GM21619 (cell line): Measurements from ENCODE around the gene EMB.
"Not testable (repeated sequence)": the region's sequence is repeated elsewhere in the genome, so short reads cannot be mapped to it uniquely, and the experiment has no call there.

ENCODE experiments used
- ATAC-seq: cut with Tn5 transposase; IDR thresholded peaks from one replicate; pipeline ENCODE4 v1.9.1; 2021; ENCODE audit not compliant: unreplicated experiment

The EMB gene, protein sequence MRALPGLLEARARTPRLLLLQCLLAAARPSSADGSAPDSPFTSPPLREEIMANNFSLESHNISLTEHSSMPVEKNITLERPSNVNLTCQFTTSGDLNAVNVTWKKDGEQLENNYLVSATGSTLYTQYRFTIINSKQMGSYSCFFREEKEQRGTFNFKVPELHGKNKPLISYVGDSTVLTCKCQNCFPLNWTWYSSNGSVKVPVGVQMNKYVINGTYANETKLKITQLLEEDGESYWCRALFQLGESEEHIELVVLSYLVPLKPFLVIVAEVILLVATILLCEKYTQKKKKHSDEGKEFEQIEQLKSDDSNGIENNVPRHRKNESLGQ

DNA sequence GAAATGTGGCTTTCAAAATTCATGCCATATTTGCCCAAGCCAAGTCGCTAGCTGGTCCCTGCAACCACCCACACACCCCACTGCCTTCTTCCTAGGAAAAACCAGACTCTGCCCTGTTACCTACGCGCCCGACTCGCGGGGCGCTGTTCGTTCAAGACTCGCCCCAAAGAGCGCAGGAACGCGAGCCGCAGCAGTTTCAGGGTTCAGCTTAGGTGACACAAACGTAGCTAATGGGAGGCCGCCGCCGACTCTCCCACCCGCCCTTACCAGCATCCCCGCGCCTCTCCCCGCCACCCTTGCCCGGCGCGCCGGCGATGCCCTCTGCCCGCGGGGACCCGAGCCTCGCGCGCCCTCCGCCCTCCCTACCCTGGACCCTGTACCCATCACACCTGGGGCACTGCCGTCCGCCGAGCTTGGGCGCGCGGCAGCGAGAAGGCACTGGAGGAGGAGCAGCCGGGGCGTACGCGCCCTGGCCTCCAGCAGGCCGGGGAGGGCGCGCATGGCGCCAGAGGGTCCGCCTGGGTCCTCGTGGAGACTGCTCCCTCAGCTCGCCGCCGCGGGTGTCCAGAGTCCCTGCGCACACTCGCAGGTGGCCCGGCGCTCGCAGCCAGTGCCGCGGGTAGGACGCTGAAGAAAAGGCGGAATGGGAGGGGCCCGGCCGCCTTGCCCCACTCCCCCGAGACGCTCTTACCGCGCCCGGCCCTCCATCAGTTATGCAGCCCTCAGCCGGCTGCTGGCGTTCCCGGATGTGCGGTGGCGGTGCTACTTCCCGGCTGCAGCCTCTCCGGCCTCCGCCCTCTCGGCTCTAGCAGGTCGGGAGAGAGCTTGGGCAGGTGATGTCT lies at the start of gene EMB:
TSS of gene EMB (minus strand) at position 638 of the 842 bp plus-strand sequence. CDS start at position 501, 137 bp downstream.
- peak; percentile 60 for ATAC-seq

DNA sequence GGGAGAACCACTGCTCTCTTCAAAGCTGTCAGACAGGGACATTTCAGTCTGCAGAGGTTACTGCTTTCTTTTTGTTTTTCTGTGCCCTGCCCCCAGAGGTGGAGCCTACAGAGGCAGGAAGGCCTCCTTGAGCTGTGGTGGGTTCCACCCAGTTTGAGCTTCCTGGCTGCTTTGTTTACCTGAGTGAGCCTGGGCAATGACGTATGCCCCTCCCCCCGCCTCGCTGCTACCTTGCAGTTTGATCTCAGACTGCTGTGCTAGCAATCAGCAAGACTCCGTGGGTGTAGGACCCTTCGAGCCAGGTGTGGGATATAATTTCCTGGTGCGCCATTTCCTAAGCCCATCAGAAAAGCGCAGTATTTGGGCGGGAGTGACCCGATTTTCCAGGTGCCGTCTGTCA lies 48.4 kb upstream of the EMB start:
- not testable (repeated sequence) for ATAC-seq

DNA sequence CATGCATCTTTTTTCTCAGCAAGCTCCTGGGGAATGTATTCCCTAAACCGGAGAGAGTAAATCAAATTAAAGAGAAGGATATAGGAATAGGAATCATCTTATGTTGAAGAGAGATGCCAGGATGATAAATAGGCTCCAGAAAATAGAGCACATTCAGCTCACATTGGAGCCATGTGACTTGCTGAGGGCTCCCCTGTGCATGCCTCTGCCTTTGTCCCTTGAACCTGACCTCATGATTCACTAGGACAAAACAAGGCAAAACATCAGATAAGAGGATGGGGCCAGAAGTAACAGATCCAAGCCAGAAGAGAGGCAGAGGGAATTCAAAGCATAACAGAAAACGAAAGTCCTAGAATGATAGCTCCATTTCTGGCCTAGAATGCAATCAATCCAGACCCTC lies 37.7 kb upstream of the EMB start:
- not testable (repeated sequence) for ATAC-seq

DNA sequence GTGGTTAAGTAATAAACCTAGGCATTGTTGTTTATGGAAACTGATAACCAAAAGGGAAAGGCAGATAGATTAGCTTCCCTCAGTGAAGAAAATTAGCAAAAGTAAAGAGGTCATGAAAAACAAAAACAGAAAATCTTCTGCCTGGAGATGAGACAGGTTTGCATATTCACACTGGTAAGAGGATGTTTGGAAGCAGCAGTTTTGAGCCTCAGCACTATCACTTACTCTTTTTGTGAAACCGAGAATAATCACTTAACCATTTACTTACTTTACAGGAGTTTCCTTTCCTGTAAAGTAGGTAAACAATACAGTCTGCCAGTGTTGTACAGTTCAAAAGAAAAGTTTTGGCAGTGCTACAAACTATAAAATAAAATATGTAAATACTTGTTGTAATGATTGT lies 35.5 kb upstream of the EMB start:
- peak; percentile 99 for ATAC-seq

DNA sequence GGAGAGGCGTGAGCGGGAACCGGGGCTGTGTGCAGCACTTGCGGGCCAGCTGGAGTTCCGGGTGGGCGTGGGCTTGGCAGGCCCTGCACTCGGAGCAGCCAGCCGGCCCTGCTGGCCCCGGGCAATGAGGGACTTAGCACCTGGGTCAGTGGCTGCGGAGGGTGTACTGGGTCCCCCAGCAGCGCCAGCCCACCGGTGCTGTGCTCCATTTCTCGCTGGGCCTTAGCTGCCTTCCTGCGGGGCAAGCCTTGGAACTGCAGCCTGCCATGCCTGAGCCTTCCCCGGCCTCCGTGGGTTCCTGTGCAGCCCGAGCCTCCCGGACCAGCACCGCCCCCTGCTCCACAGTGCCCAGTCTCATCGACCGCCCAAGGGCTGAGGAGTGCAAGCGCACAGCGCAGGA lies 23.9 kb upstream of the EMB start:
- ATAC-seq, result not testable (repeated sequence)

DNA sequence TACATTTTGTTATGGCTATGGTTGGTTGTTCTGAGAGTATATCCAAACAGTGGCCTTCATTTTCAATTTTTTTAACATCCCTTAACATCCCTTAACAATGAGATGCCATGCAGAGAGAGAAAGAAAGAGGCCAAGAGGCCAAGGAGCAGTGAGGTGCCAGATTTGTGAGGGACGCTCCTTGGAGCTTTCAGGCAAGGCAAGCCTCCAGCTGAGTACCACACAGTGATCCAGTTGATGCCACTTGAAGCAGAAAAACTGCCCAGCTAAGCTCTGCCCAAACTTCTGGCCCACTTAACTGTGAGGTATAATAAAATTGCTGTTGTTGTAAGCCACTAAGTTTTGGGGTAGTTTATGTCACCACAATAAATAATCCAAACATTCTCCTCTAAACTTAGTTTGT lies 22.6 kb upstream of the EMB start:
- ATAC-seq, result no peak

DNA sequence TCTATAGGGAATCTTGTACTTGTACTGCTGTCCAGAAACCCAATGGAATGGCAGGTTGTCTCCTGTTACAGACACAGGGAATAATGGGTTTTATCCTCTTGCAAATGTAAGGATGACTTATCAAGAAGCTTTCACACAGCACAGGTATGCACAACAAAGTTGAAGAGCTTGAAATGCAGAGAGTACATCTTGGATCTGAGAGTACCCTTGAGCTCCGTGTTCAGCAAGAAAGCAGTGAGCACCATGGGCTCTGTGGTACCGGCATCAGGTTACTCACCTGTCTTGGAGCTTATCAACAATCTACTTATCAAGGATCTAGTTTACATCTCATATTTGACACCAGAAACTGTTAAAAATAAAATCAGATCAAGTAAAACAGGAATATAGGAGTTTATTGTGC lies 22.0 kb upstream of the EMB start:
- no peak for ATAC-seq

DNA sequence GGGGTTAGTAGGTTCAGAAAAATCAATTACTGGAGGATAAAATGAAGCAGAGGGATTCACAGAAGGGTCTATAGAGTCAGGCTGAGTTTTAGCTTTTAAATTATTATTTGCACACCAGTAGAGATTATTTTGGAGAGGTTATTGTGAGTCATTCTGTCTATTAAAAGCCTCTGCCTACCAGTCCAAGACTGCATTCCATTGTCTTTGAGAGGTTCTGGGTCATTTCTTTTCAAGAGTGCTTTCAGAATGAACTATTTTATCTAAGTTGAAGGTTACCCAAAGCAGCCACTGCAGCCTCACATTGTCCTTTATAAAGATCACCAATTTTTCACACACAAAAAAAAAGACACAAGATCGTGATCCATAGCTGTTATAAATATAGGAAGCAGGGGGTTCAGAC lies 21.5 kb upstream of the EMB start:
- not testable (repeated sequence) for ATAC-seq

DNA sequence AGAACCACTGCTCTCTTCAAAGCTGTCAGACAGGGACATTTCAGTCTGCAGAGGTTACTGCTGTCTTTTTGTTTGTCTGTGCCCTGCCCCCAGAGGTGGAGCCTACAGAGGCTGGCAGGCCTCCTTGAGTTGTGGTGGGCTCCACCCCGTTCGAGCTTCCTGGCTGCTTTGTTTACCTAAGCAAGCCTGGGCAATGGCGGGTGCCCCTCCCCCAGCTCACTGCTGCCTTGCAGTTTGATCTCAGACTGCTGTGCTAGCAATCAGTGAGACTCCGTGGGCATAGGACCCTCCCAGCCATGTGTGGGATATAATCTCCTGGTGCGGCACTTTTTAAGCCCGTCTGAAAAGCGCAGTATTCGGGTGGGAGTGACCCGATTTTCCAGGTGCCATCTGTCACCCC lies 17.3 kb upstream of the EMB start:
- not testable (repeated sequence) for ATAC-seq

DNA sequence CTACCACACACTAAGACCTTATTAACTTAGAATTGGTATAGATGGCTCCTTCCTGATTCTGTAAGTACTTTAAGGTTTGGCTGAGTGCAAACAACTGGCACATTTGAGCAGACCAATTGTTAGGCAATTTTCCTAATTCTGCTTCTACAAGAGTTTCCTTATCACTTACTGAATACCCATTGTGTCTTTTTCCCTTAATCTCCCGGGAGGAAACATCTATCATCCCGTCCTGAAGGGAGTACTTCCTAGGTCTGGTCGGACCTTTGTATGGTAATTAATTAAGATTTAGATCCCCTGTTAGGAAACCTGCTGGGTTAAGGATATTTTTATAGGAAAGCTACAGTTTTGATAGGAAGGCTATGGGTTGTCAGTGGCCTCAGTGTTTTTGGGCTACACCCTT lies 8.2 kb upstream of the EMB start:
- not testable (repeated sequence) for ATAC-seq

DNA sequence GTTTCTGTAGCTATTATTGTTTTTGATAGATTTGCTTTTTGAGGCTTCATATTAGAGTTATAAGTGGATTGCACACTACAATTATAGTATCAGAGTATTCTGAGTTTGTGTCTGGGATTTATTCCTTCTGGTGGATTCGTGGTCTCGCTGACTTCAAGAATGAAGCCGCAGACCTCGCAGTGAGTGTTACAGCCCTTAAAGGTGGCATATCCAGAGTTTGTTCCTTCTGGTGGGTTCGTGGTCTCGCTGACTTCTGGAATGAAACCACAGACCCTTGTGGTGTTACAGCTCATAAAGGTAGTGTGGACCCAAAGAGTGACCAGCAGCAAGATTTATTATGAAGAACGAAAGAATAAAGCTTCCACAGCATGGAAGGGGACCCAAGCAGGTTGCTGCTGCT lies 6.9 kb upstream of the EMB start:
- no peak for ATAC-seq

DNA sequence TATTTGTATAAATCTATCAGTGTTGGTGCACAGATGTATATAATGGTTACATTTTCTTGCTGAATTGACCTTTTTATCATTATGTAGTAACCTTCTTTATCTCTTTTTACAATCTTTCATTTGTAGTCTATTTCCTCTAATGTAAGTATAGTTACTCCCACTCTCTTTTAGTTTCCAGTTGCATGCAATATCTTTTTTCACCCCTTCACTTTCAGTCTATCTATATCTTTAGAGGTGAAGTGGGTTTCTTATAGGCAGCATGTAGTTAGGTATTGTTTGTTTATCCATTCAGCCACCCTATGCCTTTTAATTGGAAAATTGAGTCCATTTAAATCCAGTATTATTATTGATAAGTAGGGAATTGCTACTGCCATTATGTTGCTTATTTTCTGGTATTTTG lies 6.1 kb upstream of the EMB start:
- ATAC-seq, result no peak

DNA sequence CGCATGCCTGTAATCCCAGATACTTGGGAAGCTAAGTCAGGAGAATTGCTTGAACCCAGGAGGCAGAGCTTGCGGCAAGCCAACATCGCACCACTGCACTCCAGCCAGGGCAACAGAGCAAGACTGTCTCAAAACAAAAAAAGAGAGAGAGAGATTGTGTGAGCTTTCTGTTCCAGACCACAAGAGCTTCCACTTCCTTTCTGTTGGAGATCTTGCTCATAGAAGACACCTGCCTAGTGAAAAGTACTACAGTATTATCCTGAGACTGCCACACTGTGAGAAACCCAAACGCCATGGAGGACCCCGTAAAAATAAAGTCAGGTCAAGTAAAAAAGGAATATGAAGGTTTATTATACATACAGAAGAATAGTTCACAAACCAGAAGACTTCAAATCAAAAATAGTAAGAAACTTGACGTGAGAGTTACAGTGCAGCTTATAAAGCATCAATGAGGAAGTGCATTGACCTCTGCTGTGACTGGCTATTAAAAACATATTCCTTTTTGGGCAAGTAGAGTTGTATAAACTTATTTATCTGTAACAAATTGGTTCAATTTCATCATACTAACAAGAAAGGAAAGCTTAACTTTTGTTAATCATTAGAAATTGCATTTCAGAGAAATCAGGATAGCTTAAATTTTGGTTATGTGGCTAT lies 4.3 kb upstream of the EMB start:
- peak; percentile 74 for ATAC-seq

DNA sequence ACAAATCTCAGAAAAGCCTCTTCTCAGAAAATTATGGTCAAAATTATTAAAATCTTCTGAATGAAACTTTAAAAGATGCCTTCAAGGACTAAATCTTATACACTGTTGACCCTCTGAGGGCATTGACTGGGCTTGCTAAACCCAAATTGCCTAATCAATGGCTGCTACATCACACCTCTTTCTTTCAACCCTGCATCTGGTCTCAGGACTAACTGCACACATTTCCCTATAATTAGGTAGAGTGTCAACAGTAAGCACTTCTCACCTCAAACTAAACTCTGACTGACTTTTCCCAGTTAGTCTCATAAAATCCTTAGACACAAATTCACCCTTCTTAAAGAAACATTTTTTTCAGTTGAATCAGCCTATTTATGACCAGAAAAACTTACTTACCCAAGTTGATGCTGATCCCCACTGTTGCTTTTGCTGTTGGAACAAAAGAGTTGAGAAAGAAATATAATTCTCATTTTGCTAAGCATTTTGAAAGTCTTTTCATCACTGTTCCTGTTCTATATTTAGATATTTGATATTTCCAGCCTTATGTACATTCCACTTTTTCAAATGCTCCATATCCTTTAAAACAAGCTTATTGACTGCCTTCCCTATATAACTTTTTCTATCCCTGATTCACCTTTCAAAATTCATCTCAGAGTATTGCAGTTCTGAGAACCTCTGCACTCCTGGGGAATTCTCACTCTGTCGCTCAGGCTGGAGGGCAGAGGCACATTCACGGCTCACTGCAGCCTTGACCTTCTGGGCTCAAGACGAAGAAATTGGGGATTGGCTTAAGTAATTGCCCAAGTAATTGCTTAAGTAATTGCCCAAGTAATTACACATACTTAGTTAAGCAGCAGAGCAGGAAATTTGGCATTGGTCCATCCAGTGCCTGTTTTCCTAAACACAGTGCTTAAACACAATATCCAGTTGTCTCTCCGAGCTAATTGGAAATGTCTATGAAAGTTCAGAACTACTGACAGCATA lies 1.8 kb upstream of the EMB start:
- ATAC-seq, result not testable (repeated sequence)

DNA sequence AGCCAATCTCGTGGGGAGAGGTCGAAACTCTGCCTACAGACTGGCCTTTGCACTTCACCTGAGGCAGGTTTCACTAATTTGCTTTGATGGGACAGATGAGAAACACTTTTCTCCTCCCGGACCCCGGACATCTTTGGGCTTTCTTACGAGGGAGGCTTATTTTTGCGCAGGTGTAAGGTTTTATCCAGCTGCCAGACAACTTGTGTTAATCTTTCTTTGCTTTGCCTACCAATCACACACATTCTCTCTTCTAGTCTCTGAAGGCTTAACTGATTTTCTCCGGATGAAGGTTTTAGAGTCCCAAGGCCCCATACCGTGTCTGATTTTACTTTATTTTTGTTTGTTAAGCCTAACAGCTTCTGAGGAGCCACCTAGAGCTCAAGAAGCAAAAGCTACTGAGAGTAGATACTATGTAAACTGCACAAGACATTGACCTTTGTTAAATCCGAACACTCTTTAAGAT lies 436 bp upstream of the EMB start:
- ATAC-seq, result peak; percentile 3

DNA sequence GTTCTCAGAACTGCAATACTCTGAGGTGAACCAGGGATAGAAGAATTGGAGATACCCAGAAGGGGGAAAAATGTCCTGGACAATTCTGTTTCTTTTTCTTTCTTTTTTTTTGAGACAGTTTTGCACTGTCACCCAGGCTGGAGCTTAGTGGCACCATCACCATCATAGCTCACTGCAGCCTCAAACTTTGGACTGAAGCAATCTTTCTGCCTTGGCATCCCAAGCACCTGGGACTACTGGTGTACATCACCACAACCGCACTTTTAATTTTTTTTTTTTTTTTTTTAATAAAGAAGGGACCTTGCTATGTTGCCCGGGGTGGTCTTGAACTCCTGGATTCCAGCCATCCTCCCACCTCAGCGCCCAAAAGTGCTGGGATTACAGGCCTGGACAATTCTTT lies 1.9 kb downstream of the EMB start:
- ATAC-seq, result no peak

DNA sequence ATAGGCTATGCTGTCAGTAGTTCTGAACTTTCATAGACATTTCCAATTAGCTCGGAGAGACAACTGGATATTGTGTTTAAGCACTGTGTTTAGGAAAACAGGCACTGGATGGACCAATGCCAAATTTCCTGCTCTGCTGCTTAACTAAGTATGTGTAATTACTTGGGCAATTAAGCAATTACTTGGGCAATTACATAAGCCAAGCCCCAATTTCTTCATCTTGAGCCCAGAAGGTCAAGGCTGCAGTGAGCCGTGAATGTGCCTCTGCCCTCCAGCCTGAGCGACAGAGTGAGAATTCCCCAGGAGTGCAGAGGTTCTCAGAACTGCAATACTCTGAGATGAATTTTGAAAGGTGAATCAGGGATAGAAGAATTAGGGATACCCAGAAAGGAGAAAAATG lies 3.0 kb downstream of the EMB start:
- ATAC-seq, result not testable (repeated sequence)

DNA sequence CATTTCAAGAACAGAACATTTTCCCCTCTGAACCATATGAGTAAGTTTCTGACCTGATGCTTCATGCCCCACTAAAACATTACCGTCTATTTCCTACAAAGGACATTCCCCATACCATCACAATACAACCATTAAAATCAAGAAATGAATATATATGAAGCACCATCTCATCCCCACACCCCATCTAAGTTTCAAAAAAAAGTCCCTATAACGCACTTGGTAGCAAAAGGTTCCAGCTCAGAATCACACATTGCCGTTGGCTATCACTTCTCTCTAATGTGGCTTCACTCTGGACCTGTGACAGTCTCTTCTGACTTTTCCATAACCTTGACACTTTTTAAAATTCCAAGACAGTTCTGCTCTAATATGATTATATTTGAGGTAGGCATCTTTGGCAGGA lies 5.9 kb downstream of the EMB start:
- ATAC-seq, result peak; percentile 34

DNA sequence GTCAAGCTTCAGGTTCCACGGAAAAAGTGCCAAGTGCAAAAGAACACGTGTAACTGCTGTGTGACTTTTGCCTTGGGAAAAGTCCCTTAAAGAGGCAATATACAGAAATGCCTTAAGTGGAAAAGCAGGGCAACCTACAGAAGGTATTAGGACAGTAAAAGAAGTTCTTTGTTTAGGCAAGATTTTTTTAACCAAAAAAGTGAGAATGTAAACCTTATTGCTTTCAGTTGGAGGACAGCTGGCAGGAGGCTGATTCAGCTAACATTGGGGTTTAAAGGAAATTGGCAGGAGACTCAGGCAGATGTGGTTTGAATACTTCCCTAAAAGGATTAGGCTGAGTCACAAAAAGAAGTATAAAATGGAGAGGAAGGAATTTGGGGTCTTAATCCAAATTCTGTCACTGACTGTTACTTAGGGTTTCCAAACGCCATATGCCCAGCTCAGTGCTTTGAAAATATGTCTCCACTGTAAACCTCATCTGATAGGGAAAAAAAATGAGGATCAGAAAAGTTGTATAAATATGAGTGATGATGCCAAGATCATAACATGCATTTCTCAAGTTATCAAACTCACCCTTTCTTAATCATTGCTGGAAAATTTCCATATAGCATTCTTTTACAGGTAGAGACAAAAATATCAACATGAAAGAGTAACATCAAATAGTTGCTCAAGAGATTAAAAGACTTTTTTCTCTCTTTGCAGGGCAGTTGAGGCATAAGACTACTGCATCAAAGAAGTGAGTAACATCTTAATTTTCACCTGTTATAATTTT lies 9.8 kb downstream of the EMB start:
- not testable (repeated sequence) for ATAC-seq
